Thyroid gland (tissue), 4 donors: ENCODE data around the gene RAP2C.

ENCODE experiments used
- POLR2A ChIP-seq, 2 donors: fragments of 450-650 bp; IDR thresholded peaks; one replicate each; pipeline ENCODE4 v1.6.1; 2017; ENCODE audit warnings: antibody characterized with exemption in 2 of 2, mild to moderate bottlenecking in 2 of 2, moderate library complexity in 1 of 2
- TF ChIP-seq, protein P1 (sequence below), 6 experiments: fragments of 200-600 bp in 3 of 6; fragments of 450-650 bp in 3 of 6; sonication (generic) in 3 of 6; IDR thresholded peaks; one replicate each; pipeline ENCODE4 v1.5.1; 2016 to 2019; ENCODE audit warnings: antibody characterized with exemption in 6 of 6, mild to moderate bottlenecking in 2 of 6, inconsistent platforms in 1 of 6, moderate library complexity in 1 of 6

DNA sequence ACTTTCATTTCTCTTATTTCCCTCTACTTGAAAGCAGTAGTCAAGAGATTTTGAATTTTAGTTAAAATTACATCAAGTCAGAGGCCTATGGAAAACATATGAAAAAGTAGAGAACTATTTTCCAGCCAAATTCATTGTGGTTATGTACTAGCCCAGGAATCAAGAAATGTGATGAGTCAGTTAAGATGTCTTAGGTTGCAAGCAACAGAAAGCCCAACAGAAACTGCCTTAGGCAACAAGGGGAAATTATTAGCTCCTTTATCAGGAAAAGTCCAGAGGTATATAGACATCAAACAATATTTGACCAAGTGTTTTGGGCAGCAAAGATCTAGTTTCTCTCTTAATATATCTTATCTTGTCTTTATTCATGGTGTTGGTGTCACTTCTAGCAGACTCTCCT lies 53.6 kb downstream of the RAP2C start:
- TF ChIP-seq, protein P1, sequence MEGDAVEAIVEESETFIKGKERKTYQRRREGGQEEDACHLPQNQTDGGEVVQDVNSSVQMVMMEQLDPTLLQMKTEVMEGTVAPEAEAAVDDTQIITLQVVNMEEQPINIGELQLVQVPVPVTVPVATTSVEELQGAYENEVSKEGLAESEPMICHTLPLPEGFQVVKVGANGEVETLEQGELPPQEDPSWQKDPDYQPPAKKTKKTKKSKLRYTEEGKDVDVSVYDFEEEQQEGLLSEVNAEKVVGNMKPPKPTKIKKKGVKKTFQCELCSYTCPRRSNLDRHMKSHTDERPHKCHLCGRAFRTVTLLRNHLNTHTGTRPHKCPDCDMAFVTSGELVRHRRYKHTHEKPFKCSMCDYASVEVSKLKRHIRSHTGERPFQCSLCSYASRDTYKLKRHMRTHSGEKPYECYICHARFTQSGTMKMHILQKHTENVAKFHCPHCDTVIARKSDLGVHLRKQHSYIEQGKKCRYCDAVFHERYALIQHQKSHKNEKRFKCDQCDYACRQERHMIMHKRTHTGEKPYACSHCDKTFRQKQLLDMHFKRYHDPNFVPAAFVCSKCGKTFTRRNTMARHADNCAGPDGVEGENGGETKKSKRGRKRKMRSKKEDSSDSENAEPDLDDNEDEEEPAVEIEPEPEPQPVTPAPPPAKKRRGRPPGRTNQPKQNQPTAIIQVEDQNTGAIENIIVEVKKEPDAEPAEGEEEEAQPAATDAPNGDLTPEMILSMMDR (IDR thresholded peaks at IDR 0.05), result no peak
- TF ChIP-seq POLR2A (IDR thresholded peaks at IDR 0.05), result no peak
